Measurements from ENCODE around the gene CRACR2A.

Gene CRACR2A

GRCh38 chr12:3655328-3655900, 97.5 kb downstream of the CRACR2A start:
- peaks cover 16% of the 10 kb centered on the region for H3K36me3 ChIP-seq (replicated peaks)
- no peak overlapping the region for H3K4me3 ChIP-seq
- DNase-seq (ENCODE audit: low spot score in 2 of 2) = peak in 1 of 2 experiments; percentile 13
- no peaks in the 10 kb centered on the region for H3K4me1 ChIP-seq
- H3K9me3 ChIP-seq = no peaks in the 10 kb centered on the region
- no peaks in the 10 kb centered on the region for H3K27me3 ChIP-seq (ENCODE audit: low read depth)
- in situ Hi-C loops (cut with MboI; ENCODE audit: low sequenced_read_pairs) = no loop called here

DNA sequence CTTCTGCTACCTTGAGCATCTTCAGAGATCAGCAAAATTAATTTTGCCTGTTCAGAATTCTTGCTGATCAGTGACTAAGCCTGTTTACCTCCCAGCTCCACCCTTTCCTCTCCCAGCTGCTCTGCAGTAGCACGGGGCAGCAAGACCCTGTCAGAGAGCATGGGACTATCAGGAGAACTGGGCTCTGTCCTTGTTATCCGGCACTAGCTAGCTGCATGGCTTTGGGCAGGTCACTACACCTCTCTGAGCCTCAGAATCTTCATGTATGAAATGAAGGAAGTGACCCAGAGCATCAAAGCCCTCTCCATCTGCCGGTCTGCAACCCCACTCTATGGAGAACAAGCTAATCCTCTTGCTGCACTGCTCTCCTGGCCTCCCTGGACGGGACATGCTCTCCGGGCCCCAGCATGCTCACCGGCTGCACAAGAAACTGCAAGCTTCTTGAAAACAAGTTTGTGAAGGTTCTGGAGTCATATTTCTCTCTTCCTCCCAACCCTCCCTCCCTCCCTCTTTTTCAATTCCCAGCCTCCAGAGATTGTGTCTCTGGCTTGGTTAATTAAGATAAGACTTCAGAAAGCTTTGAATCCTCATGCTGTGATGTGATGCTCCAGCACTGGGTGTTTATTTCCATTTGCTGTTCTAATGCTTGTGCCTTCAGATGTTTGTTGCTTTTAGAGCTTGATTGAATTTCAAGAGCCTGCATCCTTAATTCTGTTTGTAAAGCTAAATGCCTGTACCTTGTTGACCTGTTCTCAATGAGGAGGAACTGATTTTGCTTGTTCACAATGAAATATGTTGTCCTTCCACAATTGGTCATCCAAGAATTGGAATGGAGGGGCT, 101.1 kb downstream of the CRACR2A start:
- in situ Hi-C loops (cut with MboI; ENCODE audit: low sequenced_read_pairs) = no loop called here
- Histone ChIP-seq H3K36me3 (replicated peaks) (peaks cover 11% of the 10 kb centered on the region; the same call in 1 of the 2 replicates), H3K4me1 (no peaks in the 10 kb centered on the region), H3K27me3 (ENCODE audit: low read depth) (no peaks in the 10 kb centered on the region), H3K4me3 (no peak overlapping the region), H3K9me3 (no peaks in the 10 kb centered on the region)
- DNase-seq (ENCODE audit: low spot score in 2 of 2) = no peak

- no peaks in the 10 kb centered on the region for H3K9me3 ChIP-seq
- no peaks in the 10 kb centered on the region for H3K27me3 ChIP-seq (ENCODE audit: low read depth)
- H3K4me3 ChIP-seq = no peak overlapping the region
- no peak for DNase-seq (ENCODE audit: low spot score in 2 of 2)
- in situ Hi-C loops (cut with MboI; ENCODE audit: low sequenced_read_pairs) = no loop called here
- H3K36me3 ChIP-seq (replicated peaks) = 0 out of 2 replicates have a peak, but pooled peaks cover 3% of the 10 kb centered on the region
- H3K4me1 ChIP-seq = no peaks in the 10 kb centered on the region
Observed at GRCh38 chr12:3647504-3647903, 105.4 kb downstream of the CRACR2A start.

GRCh38 chr12:3646561-3647241, 106.2 kb downstream of the CRACR2A start:
- H3K9me3 ChIP-seq = no peaks in the 10 kb centered on the region
- no peak overlapping the region for H3K4me3 ChIP-seq
- H3K4me1 ChIP-seq = no peaks in the 10 kb centered on the region
- no peaks in the 10 kb centered on the region for H3K36me3 ChIP-seq (replicated peaks)
- in situ Hi-C loops (cut with MboI; ENCODE audit: low sequenced_read_pairs) = no loop called here
- no peak for DNase-seq (ENCODE audit: low spot score in 2 of 2)
- no peaks in the 10 kb centered on the region for H3K27me3 ChIP-seq (ENCODE audit: low read depth)

GRCh38 chr12:3645091-3645490, 107.8 kb downstream of the CRACR2A start:
- in situ Hi-C loops (cut with MboI; ENCODE audit: low sequenced_read_pairs) = no loop called here

DNA sequence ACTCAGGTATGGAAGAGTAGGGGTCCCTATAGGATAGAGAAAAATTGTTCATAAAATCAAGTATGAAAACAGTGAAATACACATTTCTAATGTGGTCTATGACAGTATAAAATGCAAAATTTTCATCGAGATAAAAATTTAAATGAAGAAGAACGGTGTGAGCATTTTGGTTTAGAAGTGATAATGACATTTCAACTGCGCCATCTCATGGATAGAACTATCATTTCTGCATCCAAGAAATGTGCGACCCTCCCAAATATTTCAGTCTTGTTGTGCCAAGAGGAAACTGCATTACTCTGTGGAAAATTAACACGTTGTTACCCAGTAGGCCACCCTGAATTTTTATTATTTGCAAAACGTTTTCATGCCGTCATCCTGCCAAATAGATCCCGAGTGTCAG, 108.8 kb downstream of the CRACR2A start:
- Histone ChIP-seq H3K4me1 (no peaks in the 10 kb centered on the region), H3K9me3 (no peaks in the 10 kb centered on the region), H3K4me3 (no peak overlapping the region), H3K27me3 (ENCODE audit: low read depth) (no peaks in the 10 kb centered on the region), H3K36me3 (replicated peaks) (no peaks in the 10 kb centered on the region)
- DNase-seq (ENCODE audit: low spot score in 2 of 2) = no peak
- in situ Hi-C loops (cut with MboI; ENCODE audit: low sequenced_read_pairs) = no loop called here

More at GRCh38 chr12:3645091-3645490, 107.8 kb downstream of the CRACR2A start:
- no peak for DNase-seq (ENCODE audit: low spot score in 2 of 2)
- H3K36me3 ChIP-seq (replicated peaks) = no peaks in the 10 kb centered on the region
- H3K4me1 ChIP-seq = no peaks in the 10 kb centered on the region
- no peaks in the 10 kb centered on the region for H3K27me3 ChIP-seq (ENCODE audit: low read depth)
- no peaks in the 10 kb centered on the region for H3K9me3 ChIP-seq
- no peak overlapping the region for H3K4me3 ChIP-seq

GRCh38 chr12:3641428-3642018, 111.4 kb downstream of the CRACR2A start:
- no peaks in the 10 kb centered on the region for H3K36me3 ChIP-seq (replicated peaks)
- DNase-seq (ENCODE audit: low spot score in 2 of 2) = no peak
- in situ Hi-C loops (cut with MboI; ENCODE audit: low sequenced_read_pairs) = no loop called here
- no peaks in the 10 kb centered on the region for H3K9me3 ChIP-seq
- no peak overlapping the region for H3K4me3 ChIP-seq
- no peaks in the 10 kb centered on the region for H3K27me3 ChIP-seq (ENCODE audit: low read depth)
- no peaks in the 10 kb centered on the region for H3K4me1 ChIP-seq

- H3K4me3 ChIP-seq = no peak overlapping the region
- no peak for DNase-seq (ENCODE audit: low spot score in 2 of 2)
- no peaks in the 10 kb centered on the region for H3K4me1 ChIP-seq
- H3K9me3 ChIP-seq = no peaks in the 10 kb centered on the region
- no peaks in the 10 kb centered on the region for H3K27me3 ChIP-seq (ENCODE audit: low read depth)
- in situ Hi-C loops (cut with MboI; ENCODE audit: low sequenced_read_pairs) = no loop called here
- H3K36me3 ChIP-seq (replicated peaks) = no peaks in the 10 kb centered on the region
Observed at GRCh38 chr12:3636328-3636727, 116.6 kb downstream of the CRACR2A start.

- H3K27me3 ChIP-seq (ENCODE audit: low read depth) = no peaks in the 10 kb centered on the region
- in situ Hi-C loops (cut with MboI; ENCODE audit: low sequenced_read_pairs) = no loop called here
- DNase-seq (ENCODE audit: low spot score in 2 of 2) = no peak
- no peaks in the 10 kb centered on the region for H3K4me1 ChIP-seq
- no peaks in the 10 kb centered on the region for H3K36me3 ChIP-seq (replicated peaks)
- no peak overlapping the region for H3K4me3 ChIP-seq
- H3K9me3 ChIP-seq = no peaks in the 10 kb centered on the region
Observed at GRCh38 chr12:3634348-3634747, 118.6 kb downstream of the CRACR2A start.

DNA sequence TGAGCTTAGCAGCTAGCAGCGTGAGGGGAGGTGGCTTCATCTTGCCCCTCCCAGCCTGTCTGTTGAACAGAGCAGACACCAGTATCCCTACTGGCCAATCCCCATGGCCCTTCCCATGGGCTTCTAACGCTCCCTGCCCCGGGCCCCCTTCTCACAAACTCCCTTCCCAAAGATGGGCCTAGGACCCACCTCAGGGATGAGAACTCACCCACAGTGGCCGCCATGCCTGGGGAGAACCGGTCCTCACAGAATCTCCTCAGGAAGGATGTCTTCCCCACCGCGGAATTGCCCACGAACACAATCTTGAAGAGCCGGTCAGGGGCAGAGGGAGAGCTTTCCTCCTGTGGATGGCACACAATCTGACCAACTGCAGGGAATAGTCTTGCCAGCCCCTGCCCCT, 119.5 kb downstream of the CRACR2A start:
- in situ Hi-C loops (cut with MboI; ENCODE audit: low sequenced_read_pairs) = no loop called here
- Histone ChIP-seq H3K4me3 (no peak overlapping the region), H3K4me1 (no peaks in the 10 kb centered on the region), H3K9me3 (no peaks in the 10 kb centered on the region), H3K36me3 (replicated peaks) (no peaks in the 10 kb centered on the region), H3K27me3 (ENCODE audit: low read depth) (no peaks in the 10 kb centered on the region)
- DNase-seq (ENCODE audit: low spot score in 2 of 2) = no peak

DNA sequence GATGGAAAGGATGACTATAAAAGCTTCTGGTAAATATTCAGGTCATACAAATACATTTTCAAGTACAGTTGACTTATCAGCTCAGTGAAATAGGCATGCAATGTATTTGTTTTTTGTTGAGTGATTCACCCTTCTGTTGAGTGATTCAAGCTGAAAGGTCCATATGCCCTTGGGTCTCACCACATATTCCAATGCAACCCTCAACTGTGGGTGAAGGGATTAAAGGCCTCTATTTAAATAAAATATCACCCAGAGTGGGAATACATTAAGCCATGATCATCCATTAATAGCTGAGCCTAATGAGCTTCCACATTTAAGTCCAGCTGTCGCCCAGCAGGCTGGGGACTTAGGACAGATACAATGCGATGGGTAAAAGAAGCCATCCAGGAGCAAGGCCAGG, 120.2 kb downstream of the CRACR2A start:
- Histone ChIP-seq H3K4me1 (no peaks in the 10 kb centered on the region), H3K4me3 (no peak overlapping the region), H3K9me3 (no peaks in the 10 kb centered on the region), H3K27me3 (ENCODE audit: low read depth) (no peaks in the 10 kb centered on the region), H3K36me3 (replicated peaks) (no peaks in the 10 kb centered on the region)
- no peak for DNase-seq (ENCODE audit: low spot score in 2 of 2)
- in situ Hi-C loops (cut with MboI; ENCODE audit: low sequenced_read_pairs) = no loop called here

- in situ Hi-C loops (cut with MboI; ENCODE audit: low sequenced_read_pairs) = no loop called here
- no peaks in the 10 kb centered on the region for H3K4me1 ChIP-seq
- no peaks in the 10 kb centered on the region for H3K36me3 ChIP-seq (replicated peaks)
- H3K4me3 ChIP-seq = no peak overlapping the region
- no peak for DNase-seq (ENCODE audit: low spot score in 2 of 2)
- no peaks in the 10 kb centered on the region for H3K27me3 ChIP-seq (ENCODE audit: low read depth)
- H3K9me3 ChIP-seq = no peaks in the 10 kb centered on the region
Observed at GRCh38 chr12:3632256-3632655, 120.7 kb downstream of the CRACR2A start.

DNA sequence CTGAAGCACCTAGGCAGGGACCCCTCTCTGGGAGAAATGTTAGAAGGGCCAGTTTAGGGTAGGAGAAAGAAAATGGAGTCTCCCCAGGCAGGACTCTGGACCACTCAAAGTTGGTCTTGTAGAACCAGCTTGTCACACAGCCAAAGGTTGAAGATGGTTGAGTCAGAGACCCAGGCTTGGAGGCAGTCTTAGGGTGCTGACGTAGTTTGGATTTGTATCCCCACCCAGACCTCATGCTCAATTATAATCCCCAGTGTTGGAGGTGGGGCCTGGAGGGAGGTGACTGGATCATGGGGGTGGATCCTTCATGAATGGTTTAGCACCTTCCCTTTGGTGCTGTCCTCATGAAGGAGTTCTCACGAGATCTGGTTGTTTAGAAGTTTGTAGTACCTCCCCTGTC, 121.2 kb downstream of the CRACR2A start:
- Histone ChIP-seq H3K9me3 (no peaks in the 10 kb centered on the region), H3K27me3 (ENCODE audit: low read depth) (no peaks in the 10 kb centered on the region), H3K4me3 (no peak overlapping the region), H3K4me1 (no peaks in the 10 kb centered on the region), H3K36me3 (replicated peaks) (no peaks in the 10 kb centered on the region)
- no peak for DNase-seq (ENCODE audit: low spot score in 2 of 2)
- in situ Hi-C loops (cut with MboI; ENCODE audit: low sequenced_read_pairs) = no loop called here

GRCh38 chr12:3631272-3631637, 121.7 kb downstream of the CRACR2A start:
- H3K4me1 ChIP-seq = no peaks in the 10 kb centered on the region
- H3K27me3 ChIP-seq (ENCODE audit: low read depth) = no peaks in the 10 kb centered on the region
- DNase-seq (ENCODE audit: low spot score in 2 of 2) = no peak
- 0 out of 2 replicates have a peak, but pooled peaks cover 2% of the 10 kb centered on the region for H3K36me3 ChIP-seq (replicated peaks)
- H3K9me3 ChIP-seq = no peaks in the 10 kb centered on the region
- no peak overlapping the region for H3K4me3 ChIP-seq
- in situ Hi-C loops (cut with MboI; ENCODE audit: low sequenced_read_pairs) = no loop called here
